HG02610 (cell line): Measurements from ENCODE around the gene ASB18.

Experiments
- ATAC-seq: cut with Tn5 transposase; IDR thresholded peaks from one replicate; pipeline ENCODE4 v1.9.1; 2021; ENCODE audit warnings: mild to moderate bottlenecking, moderate library complexity; ENCODE audit not compliant: unreplicated experiment

The ASB18 gene

GRCh38 chr2:236242057-236242495 is 22.1 kb downstream of the ASB18 start:
- no peak for ATAC-seq

DNA sequence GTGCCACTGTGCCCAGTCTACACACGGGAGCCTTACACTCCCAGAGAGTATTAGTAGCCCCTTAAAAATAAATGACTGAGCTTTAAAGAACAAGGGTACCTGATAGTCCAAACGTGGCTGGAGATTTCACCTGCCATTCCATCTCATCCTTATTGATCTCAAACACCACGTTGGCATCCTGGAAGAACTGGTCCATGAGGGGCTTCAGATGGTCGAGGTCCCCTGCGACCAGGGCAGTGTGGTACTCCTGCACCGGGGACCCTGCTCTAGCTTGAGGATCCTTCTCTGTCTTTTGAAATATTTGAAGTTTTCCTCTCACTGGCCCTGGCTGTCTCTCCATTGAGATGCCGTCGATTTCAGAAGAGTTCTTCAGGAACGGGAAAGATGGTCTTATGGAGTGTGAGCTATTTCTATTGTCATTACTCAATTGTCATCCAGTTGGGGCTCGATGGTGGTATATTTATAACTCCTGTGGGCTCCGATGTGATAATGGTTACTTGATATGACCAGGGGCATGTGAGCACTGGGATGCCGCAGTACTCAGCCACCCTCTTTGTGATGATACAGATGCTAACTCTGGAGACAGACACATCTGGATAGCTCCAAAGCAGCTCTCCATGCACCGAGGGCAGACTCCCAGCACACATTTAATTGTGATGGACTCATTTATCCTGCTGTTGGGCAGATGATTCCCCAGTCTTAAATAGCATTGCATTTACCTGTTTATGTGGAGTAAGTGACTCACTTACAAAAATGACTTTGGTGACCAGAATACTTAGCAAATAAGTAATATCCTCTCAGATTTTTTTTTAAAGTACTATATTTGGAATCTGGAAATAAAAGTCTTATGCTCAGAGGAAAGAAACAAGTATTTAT is 22.8 kb downstream of the ASB18 start:
- no peak for ATAC-seq

DNA sequence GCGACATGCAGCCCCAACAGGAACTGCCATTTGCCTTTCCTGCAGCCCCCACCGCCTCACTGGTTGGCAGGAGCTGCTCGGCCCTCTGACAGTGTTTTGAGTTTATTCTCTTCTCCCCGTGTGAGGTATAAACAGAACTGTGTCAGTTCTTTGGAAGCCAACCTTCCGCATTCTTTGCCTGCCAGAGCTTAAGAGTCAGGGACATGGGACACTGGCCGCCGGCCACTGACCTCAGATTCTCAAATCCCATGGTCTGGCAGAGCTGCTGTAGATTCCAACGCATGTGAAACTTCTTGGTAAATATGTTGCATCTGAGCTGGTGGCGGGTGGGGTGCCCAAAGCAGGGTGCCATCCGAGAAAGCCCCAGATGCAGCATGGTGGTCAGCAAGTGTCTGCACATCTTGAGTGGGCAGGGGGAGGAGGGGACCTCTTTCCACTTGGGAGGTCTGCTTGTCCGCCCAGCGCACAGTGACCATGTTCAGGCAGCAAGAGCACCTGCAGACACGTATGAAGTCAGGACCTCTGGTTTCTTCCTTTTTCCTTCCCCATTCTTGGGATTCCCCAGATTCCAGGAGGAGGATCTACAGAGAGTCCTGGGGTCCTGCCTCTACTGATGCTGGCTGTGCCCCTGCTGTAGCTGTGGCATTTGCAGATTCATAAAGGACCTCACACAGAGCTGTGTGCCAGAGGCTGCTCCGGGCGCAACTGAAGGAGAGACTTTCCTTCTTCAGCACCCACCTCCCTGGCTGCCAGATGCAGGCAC is 23.8 kb downstream of the ASB18 start:
- ATAC-seq, result no peak

- no peak for ATAC-seq
These were observed 24.7 kb downstream of the ASB18 start for GRCh38 chr2:236239276-236240065.

DNA sequence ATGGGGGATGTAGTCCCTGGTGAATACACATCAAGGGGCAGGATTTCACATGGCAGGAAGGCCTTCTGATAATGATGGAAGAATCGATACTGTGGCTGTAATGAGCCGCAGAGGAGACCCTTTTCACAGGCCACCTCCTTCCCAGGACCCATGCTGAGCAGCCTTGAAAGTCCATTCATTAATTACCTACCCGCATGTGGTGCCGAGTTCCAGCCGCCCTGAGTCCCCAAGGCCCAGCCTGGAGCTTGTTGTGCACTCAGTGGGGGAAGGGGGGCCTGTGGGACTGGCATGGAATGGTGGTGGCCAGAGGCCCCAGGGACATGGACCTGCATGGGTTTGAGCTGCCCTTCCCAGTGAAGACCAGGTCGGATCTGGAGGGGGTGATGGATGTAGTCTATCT is 25.5 kb downstream of the ASB18 start:
- ATAC-seq, result no peak

DNA sequence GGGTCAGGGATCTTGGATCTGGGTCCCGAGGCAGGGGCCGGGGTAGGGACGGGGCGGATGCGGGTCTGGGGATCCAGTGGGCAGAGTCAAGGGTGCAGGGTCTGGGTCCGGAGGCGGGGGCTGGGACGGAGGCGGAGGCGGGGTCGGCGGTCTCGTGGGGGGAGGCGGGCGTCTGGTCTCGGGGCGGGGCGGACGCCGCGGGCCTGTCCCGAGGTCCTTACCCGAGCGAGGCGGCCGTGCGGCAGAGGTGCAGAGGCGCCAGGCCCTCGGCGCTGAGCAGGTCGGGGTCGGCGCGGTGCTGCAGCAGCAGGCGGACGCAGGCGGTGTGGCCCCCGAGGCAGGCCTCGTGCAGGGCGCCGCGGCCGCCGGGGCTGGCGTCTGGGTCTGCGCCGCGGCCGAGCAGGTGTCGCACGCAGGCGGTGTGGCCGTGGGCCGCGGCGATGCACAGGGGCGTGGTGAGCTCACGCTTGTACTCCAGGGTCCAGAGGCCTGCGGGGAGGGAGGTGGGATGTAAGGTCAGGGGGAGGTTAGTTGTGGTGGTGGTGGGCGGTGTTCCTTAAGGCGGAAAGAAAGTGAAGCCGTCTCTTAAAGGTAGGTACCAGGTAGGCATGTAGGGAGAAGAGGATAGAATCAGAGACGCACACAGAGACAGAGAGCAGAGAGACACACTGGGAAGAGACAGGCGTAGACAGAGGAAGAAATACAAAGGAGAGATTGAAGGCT is 26.6 kb downstream of the ASB18 start:
- no peak for ATAC-seq

DNA sequence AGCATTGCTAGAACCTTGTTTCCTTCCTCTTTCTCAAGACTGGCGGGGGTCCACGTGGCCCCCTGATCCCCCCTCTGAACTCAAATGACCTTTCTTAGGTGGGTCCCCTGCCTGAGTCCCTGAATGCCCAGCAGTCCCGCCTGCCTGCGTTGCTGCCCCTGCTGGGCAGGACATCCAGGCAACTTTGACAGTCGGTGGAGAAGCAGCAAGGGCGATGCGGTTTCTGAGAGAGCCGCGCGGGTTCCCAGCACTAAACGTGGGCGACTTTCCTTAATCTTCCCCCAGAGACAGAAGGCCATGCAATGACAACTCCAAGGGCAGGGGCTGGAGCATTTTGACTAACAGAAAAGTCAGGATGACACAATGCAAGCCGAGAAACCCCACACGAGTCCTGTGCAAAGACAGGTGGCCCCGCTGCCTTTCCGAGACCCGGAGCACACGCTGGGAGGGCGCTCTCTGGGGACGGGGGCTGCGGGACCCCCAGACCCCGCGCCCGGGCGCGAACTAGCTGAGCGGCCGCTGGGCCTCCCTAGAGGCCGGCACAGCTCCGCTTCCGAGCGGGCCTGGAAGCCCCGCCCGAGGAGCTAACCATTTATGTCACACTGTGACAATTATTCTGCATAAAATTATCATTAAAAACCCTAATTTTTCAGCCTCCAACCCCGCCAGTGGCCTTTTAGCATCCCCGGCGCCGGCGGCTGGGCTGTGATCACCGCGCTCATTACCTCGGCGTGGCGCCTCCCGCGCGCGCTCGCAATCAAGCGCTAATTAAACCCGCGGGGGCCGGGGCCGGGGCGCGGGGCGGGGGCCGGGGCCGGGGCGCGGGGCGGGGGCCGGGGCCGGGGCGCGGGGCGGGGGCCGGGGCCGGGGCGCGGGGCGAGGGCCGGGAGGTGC is 27.4 kb downstream of the ASB18 start:
- ATAC-seq, result no peak

DNA sequence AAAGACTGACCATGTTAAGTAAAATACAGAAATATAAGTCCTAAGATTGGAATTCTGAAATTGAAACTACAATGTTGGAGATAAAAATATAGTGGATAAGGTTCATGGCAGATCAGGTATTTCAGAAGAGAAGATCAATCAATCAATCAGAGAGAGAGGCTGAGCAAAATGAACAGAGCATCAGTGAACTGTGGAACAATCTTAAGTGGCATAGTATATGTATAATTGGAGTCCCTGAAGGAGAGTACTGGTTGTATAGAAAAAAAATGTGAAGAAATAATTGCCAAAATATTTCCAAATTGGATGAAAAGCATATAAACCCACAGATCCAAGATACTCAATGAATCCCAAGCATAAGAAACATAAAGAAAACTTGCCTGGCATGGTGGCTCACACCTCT is 35.0 kb downstream of the ASB18 start:
- no peak for ATAC-seq

- no peak for ATAC-seq
These were observed 40.5 kb downstream of the ASB18 start for GRCh38 chr2:236223675-236224074.

GRCh38 chr2:236221798-236222197 is 42.4 kb downstream of the ASB18 start:
- ATAC-seq, result no peak

DNA sequence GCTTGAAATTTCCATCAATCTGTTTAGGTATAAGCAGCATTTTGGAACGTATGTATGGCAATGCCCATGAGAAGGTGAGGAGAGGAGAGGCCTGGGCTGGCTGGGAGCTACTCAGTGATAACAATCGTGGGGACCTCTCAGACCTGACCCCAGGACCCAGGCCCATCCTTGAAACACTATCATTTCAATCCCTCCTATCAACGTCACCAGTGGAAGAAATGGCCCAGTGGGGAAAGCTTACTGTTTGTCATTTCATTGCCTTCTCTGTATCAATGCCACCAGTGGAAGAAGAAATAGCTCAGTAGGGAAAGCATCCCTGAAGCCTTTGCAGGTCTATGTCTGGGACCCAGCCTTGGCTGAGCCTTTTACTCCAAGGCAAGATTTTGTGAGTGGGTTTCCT is 44.8 kb downstream of the ASB18 start:
- ATAC-seq, result no peak

DNA sequence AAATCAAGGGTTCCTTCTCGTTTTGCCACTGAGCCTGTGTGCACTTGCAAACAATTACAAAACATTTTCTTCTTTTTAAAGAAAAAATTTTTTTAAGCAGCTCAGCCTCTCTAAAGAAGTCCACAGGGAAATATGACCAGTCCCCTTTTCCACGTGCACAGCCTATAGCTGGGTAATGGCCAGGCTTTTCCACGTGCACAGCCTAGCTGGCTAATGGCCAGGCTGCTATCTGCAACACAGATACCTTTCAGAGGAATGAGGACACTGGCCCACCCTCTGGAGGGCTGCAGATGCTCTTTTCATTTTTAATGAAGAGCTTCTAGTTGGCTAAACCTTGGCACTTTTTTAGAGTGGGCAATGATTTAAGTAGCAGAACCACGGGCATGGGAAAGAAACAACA is 46.3 kb downstream of the ASB18 start:
- no peak for ATAC-seq

- ATAC-seq, result no peak
These were observed 47.5 kb downstream of the ASB18 start for GRCh38 chr2:236216711-236217110.

- no peak for ATAC-seq
These were observed 48.4 kb downstream of the ASB18 start for GRCh38 chr2:236215761-236216333.

- no peak for ATAC-seq
These were observed 49.0 kb downstream of the ASB18 start for GRCh38 chr2:236215196-236215595.

DNA sequence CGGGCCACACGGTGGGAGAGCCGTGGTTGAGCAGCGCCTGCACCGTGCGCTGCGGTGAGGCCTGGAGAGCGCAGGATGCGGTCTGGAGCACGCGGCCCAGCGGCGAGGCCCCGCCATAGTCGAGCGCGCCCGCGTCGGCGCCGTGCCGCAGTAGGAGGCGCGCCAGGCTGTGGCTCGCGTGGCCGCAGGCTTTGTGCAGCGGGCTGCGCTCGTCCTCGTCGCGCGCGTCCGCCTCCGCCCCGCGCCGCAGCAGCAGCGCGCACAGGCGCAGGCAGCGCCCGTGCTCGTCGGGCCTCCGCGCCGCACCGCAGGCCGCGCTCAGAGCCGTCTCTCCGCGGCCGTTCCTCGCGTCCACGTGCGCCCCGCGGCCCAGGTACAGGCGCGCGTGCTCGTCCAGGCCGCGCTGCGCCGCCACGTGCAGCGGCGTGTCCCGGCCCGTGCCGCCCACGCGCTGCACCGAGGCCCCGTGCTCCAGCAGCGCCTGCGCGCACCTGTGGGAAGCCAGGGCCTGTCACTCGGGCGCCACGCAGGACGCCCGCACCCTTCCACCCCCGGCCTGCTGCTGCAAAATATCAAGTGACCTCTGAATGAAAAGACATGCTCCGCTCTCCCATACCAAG is 49.7 kb downstream of the ASB18 start:
- ATAC-seq, result no peak

DNA sequence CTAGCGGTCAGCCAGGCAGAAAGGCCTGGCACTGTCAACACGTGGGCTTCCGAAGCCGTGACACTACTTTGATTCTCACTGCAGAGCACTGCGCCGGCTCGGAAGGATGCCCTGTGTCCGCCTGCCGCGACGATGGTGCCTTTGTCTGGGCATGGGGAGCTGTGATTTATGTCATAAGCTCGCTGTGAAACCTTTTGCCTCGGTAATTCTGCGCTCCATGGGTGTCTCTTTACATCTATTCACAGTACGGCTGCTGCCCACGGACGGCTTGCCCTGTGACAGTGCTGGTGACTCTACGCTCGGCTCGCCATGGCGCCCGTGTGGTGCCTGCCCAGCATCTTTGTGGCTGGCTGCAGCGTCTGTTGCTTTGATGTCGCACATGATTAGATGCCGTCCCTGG is 52.9 kb downstream of the ASB18 start:
- ATAC-seq, result no peak

DNA sequence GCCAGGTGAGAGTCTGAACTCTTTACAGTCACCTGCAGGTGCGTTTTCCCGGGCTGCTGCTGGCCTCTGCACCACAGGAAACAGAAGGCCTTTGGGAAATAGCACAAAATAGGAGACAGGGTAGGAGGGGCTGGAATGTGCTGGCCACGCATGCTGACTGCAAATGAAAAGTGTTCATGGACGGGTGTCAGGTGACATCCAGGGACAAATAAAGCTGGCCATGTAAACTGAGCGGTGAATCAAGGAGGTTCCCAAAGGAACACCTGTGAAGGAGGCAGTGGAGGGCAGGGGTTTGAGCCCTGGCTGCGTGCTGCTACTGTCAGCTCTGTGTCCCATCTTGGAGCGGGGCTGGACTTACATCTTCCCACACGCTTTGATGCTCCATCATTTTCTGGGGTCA is 53.7 kb downstream of the ASB18 start:
- no peak for ATAC-seq

GRCh38 chr2:236209996-236210395 is 54.2 kb downstream of the ASB18 start:
- ATAC-seq, result no peak
